Fibroblast of villous mesenchyme (primary cell): Measurements from ENCODE around the gene FAM236B. TPM values are rescaled to one million over a fixed set of nuclear protein-coding genes. Genes with fewer than 3 reads are reported as not detected.

ENCODE experiments used
- small RNA-seq: library from RNA; depleted of rRNA; stranded (forward); fragments of <200 nt; gene quantifications from one replicate; pipeline ENCODE3, GENCODE V24; 2012
- total RNA-seq: library from RNA; depleted of rRNA; stranded (reverse); fragments of >200 nt; gene quantifications from 2 replicates; pipeline ENCODE4 v1.2.3, GENCODE V29; 2012

FAM236B gene
- total RNA-seq, 1 donor: not detected

Small RNA genes within 50 kb of the gene (small RNA-seq; reads per million reads assigned to genes)
- 2.0 reads per million, percentile 50 among the genes with 10 or more reads in this experiment for gene RNU1-112P

Other genes starting within 250 kb of the FAM236B start
- gene HDAC8, start 209.8 kb downstream of the FAM236B start, total RNA-seq: 25.8 and 28.1 TPM in 2 replicates
- gene PHKA1, start 68.4 kb downstream of the FAM236B start, total RNA-seq: 7.4 and 8.6 TPM in 2 replicates
- gene DMRTC1B, start 5.8 kb downstream of the FAM236B start, total RNA-seq: not detected in 2 replicates
- not detected in 2 replicates for gene FAM236D, start 25.6 kb upstream of the FAM236B start, total RNA-seq
- not detected in 2 replicates for gene FAM236C, start 130.0 kb upstream of the FAM236B start, total RNA-seq
- not detected in 2 replicates for gene FAM236A, start 155.5 kb upstream of the FAM236B start, total RNA-seq
- gene DMRTC1, start 161.2 kb upstream of the FAM236B start, total RNA-seq: not detected in 2 replicates
- not detected in 2 replicates for gene PABPC1L2B, start 220.3 kb upstream of the FAM236B start, total RNA-seq